HL-60 (cell line): Measurements from ENCODE around the gene SPPL2C.

Source experiments
- DNase-seq, 2 experiments: peaks; one replicate each; pipeline ENCODE4 v3.0.0-alpha.2; 2010 to 2020; ENCODE audit warnings: low read depth in 1 of 2, low spot score in 1 of 2
- H3K27ac ChIP-seq: fragments of 250-450 bp; sonication (Bioruptor Pico); replicated peaks from 2 replicates; pipeline ENCODE4 v1.5.1; 2020; ENCODE audit warnings: mild to moderate bottlenecking, moderate library complexity
- H3K27me3 ChIP-seq: fragments of 250-450 bp; sonication (Bioruptor Pico); 2 replicates; pipeline ENCODE4 v1.5.1; 2021; ENCODE audit warnings: mild to moderate bottlenecking, moderate library complexity; ENCODE audit not compliant: insufficient read depth, poor library complexity, severe bottlenecking
- H3K4me3 ChIP-seq: replicated peaks from 2 replicates; pipeline ENCODE4 v1.5.1; 2011; ENCODE audit warnings: mild to moderate bottlenecking, control low read depth, low read length; ENCODE audit not compliant: insufficient read depth
- GABPA ChIP-seq: IDR thresholded peaks from 2 replicates; pipeline ENCODE4 v1.6.1; 2012; ENCODE audit warnings: low read depth
- POLR2AphosphoS5 ChIP-seq: IDR thresholded peaks from 2 replicates; pipeline ENCODE4 v1.6.1; 2012; ENCODE audit warnings: low read depth
- SPI1 ChIP-seq: IDR thresholded peaks from 2 replicates; pipeline ENCODE4 v1.6.1; 2012; ENCODE audit warnings: low read depth, mild to moderate bottlenecking, borderline replicate concordance
- TF ChIP-seq, protein P1 (sequence below): IDR thresholded peaks from 2 replicates; pipeline ENCODE4 v1.6.1; 2012; ENCODE audit warnings: low read depth; ENCODE audit not compliant: insufficient replicate concordance
- TF ChIP-seq, protein P2 (sequence below): IDR thresholded peaks from one replicate; pipeline ENCODE4 v1.5.1; 2011; ENCODE audit warnings: low read length, control low read depth, inconsistent platforms; ENCODE audit not compliant: insufficient read depth

SPPL2C gene

GRCh38 chr17:45823598-45823997, 21.1 kb upstream of the SPPL2C start:
- no peaks in the 10 kb centered on the region for H3K27me3 ChIP-seq
- DNase-seq: no peak
- H3K27ac ChIP-seq: no peak overlapping the region
- TF ChIP-seq POLR2AphosphoS5: no peak
- no peak for TF ChIP-seq SPI1
- no peak for TF ChIP-seq GABPA
- TF ChIP-seq, protein P1, sequence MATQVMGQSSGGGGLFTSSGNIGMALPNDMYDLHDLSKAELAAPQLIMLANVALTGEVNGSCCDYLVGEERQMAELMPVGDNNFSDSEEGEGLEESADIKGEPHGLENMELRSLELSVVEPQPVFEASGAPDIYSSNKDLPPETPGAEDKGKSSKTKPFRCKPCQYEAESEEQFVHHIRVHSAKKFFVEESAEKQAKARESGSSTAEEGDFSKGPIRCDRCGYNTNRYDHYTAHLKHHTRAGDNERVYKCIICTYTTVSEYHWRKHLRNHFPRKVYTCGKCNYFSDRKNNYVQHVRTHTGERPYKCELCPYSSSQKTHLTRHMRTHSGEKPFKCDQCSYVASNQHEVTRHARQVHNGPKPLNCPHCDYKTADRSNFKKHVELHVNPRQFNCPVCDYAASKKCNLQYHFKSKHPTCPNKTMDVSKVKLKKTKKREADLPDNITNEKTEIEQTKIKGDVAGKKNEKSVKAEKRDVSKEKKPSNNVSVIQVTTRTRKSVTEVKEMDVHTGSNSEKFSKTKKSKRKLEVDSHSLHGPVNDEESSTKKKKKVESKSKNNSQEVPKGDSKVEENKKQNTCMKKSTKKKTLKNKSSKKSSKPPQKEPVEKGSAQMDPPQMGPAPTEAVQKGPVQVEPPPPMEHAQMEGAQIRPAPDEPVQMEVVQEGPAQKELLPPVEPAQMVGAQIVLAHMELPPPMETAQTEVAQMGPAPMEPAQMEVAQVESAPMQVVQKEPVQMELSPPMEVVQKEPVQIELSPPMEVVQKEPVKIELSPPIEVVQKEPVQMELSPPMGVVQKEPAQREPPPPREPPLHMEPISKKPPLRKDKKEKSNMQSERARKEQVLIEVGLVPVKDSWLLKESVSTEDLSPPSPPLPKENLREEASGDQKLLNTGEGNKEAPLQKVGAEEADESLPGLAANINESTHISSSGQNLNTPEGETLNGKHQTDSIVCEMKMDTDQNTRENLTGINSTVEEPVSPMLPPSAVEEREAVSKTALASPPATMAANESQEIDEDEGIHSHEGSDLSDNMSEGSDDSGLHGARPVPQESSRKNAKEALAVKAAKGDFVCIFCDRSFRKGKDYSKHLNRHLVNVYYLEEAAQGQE: no peak
- TF ChIP-seq, protein P2, sequence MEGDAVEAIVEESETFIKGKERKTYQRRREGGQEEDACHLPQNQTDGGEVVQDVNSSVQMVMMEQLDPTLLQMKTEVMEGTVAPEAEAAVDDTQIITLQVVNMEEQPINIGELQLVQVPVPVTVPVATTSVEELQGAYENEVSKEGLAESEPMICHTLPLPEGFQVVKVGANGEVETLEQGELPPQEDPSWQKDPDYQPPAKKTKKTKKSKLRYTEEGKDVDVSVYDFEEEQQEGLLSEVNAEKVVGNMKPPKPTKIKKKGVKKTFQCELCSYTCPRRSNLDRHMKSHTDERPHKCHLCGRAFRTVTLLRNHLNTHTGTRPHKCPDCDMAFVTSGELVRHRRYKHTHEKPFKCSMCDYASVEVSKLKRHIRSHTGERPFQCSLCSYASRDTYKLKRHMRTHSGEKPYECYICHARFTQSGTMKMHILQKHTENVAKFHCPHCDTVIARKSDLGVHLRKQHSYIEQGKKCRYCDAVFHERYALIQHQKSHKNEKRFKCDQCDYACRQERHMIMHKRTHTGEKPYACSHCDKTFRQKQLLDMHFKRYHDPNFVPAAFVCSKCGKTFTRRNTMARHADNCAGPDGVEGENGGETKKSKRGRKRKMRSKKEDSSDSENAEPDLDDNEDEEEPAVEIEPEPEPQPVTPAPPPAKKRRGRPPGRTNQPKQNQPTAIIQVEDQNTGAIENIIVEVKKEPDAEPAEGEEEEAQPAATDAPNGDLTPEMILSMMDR: no peak
- H3K4me3 ChIP-seq: no peak overlapping the region

GRCh38 chr17:45824475-45824874, 20.2 kb upstream of the SPPL2C start:
- Histone ChIP-seq H3K4me3 (no peak overlapping the region), H3K27ac (no peak overlapping the region), H3K27me3 (no peaks in the 10 kb centered on the region)
- DNase-seq: no peak
- no peak for TF ChIP-seq SPI1
- TF ChIP-seq GABPA: no peak
- TF ChIP-seq, protein P2: no peak
- TF ChIP-seq POLR2AphosphoS5: no peak
- TF ChIP-seq, protein P1: no peak

DNA sequence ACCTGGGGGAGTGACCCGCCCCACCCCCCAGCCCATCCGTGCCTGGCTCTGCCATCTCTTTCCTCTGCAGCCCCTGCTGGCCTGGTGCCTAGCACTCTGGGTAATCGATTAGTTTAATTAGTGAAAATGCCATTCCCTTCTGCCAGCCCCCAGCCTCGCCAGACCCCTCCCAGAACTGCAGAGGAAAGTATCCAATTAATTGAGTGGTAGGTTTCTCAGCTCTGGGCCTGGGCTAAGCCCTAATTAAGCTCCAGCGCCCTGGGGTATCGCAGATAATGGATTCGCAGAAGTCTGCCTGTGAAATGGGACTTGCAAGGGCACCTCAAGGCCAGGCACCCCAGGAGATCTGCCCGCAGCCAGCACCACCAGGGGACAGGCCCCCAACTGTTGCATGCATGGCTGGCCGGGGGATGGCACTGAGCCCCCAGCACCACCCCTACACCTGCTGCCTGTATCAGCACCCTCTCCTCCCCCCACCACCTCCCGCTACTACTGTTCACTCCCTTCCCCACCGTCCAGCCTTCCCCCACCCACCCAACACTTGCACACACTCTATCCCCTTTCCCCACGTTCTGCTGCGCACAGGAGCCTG, 19.7 kb upstream of the SPPL2C start:
- DNase-seq: no peak
- H3K27me3 ChIP-seq: no peaks in the 10 kb centered on the region
- no peak overlapping the region for H3K4me3 ChIP-seq
- no peak overlapping the region for H3K27ac ChIP-seq
- TF ChIP-seq GABPA: no peak

GRCh38 chr17:45825792-45826191, 18.9 kb upstream of the SPPL2C start:
- Histone ChIP-seq H3K4me3 (no peak overlapping the region), H3K27me3 (no peaks in the 10 kb centered on the region), H3K27ac (no peak overlapping the region)
- TF ChIP-seq, protein P2: no peak
- TF ChIP-seq, protein P1: no peak
- no peak for TF ChIP-seq POLR2AphosphoS5
- no peak for TF ChIP-seq GABPA
- TF ChIP-seq SPI1: no peak
- no peak for DNase-seq
